Suprapubic skin (tissue), 4 donors: Measurements from ENCODE around the gene SORCS3.

ENCODE experiments used
- POLR2A ChIP-seq, 2 donors: fragments of 450-650 bp; IDR thresholded peaks; one replicate each; pipeline ENCODE4 v1.6.1; 2017; ENCODE audit warnings: antibody characterized with exemption in 2 of 2, mild to moderate bottlenecking in 2 of 2, moderate library complexity in 2 of 2
- POLR2AphosphoS5 ChIP-seq, 3 donors: sonication (generic); formaldehyde crosslinking; IDR thresholded peaks; one replicate each; pipeline ENCODE4 v1.6.1; 2017; ENCODE audit warnings: antibody characterized with exemption in 3 of 3

- TF ChIP-seq POLR2AphosphoS5 (IDR thresholded peaks at IDR 0.05) (no peak), POLR2A (IDR thresholded peaks at IDR 0.05) (no peak)
Measured at GRCh38 chr10:105185161-105185560, 544.1 kb downstream of the SORCS3 start.
